Measurements from ENCODE around the gene ENPP7.
A peak's percentile ranks its signal among the peaks of the same experiment; 100 is the strongest.

Gene ENPP7

GRCh38 chr17:79788989-79789942 lies 58.5 kb downstream of the ENPP7 start:
- no peak for TF ChIP-seq CTCF (IDR thresholded peaks at IDR 0.05; ENCODE audit: low read depth, low read length)
- no peak overlapping the region for H3K4me3 ChIP-seq (ENCODE audit: low read depth, low read length)
- DNase-seq (ENCODE audit: low read depth) = no peak

GRCh38 chr17:79789943-79790804 lies 59.4 kb downstream of the ENPP7 start:
- DNase-seq (ENCODE audit: low read depth) = peak; percentile 70
- TF ChIP-seq POLR2A (IDR thresholded peaks at IDR 0.05; ENCODE audit: extremely low read depth, insufficient read length) (no peak), MAX (IDR thresholded peaks at IDR 0.05; ENCODE audit: low read depth, low read length) (no peak), CTCF (IDR thresholded peaks at IDR 0.05; ENCODE audit: low read depth, low read length) (peak; percentile 64)
- no peak overlapping the region for H3K4me3 ChIP-seq (ENCODE audit: low read depth, low read length)

GRCh38 chr17:79790805-79791734 lies 60.3 kb downstream of the ENPP7 start:
- no peak overlapping the region for H3K4me3 ChIP-seq (ENCODE audit: low read depth, low read length)
- TF ChIP-seq CTCF (IDR thresholded peaks at IDR 0.05; ENCODE audit: low read depth, low read length) (no peak), POLR2A (IDR thresholded peaks at IDR 0.05; ENCODE audit: extremely low read depth, insufficient read length) (no peak), MAX (IDR thresholded peaks at IDR 0.05; ENCODE audit: low read depth, low read length) (no peak), MYC (IDR thresholded peaks at IDR 0.05; ENCODE audit: low read depth, low read length) (no peak)
- DNase-seq (ENCODE audit: low read depth) = no peak

GRCh38 chr17:79791735-79792161 lies 61.0 kb downstream of the ENPP7 start:
- TF ChIP-seq MAX (IDR thresholded peaks at IDR 0.05; ENCODE audit: low read depth, low read length) = no peak
- no peak for TF ChIP-seq MYC (IDR thresholded peaks at IDR 0.05; ENCODE audit: low read depth, low read length)
- TF ChIP-seq CTCF (IDR thresholded peaks at IDR 0.05; ENCODE audit: low read depth, low read length) = no peak
- TF ChIP-seq POLR2A (IDR thresholded peaks at IDR 0.05; ENCODE audit: extremely low read depth, insufficient read length) = no peak
- H3K4me3 ChIP-seq (ENCODE audit: low read depth, low read length) = no peak overlapping the region
- no peak for DNase-seq (ENCODE audit: low read depth)

Measured in NB4 (cell line).